WTC11 (cell line): ENCODE results near the gene CELSR1. TPM values are rescaled to one million over a fixed set of nuclear protein-coding genes. Genes with fewer than 3 reads are reported as not detected.

Experiments
- ATAC-seq: fragments of 200-7000 bp; cut with Tn5 transposase; 2 replicates; pipeline ENCODE4 v1.10.0; 2021; ENCODE audit warnings: mild to moderate bottlenecking, moderate library complexity
- CTCF ChIA-PET: fragments of 300-600 bp; sonication (Branson Sonifier 250); formaldehyde crosslinking; loops from one replicate; lab custom pipeline; 2021; ENCODE audit warnings: antibody characterized with exemption; lab: Charles Lee
- POLR2A ChIA-PET: fragments of 350-600 bp; sonication (Branson Sonifier 250); formaldehyde crosslinking; loops from one replicate; lab custom pipeline; 2021; ENCODE audit warnings: antibody characterized with exemption; lab: Charles Lee
- DNase-seq: peaks from one replicate; pipeline ENCODE4 v3.0.0; 2021; ENCODE audit warnings: low spot score
- H3K27ac Mint-ChIP-seq: 2 replicates; pipeline ENCODE4 v1.8.0; 2021; ENCODE audit warnings: mixed read lengths
- H3K27me3 Mint-ChIP-seq: 2 replicates; pipeline ENCODE4 v1.8.0; 2021; ENCODE audit warnings: low read depth, mild to moderate bottlenecking, moderate library complexity, mixed read lengths
- H3K36me3 Mint-ChIP-seq: 2 replicates; pipeline ENCODE4 v1.8.0; 2021; ENCODE audit warnings: mixed read lengths
- H3K4me1 Mint-ChIP-seq: 2 replicates; pipeline ENCODE4 v1.8.0; 2022; ENCODE audit warnings: mixed read lengths
- H3K4me3 Mint-ChIP-seq: 2 replicates; pipeline ENCODE4 v1.8.0; 2021; ENCODE audit warnings: mild to moderate bottlenecking, moderate library complexity, mixed read lengths
- H3K9me3 Mint-ChIP-seq: 2 replicates; pipeline ENCODE4 v1.8.0; 2021; ENCODE audit warnings: mixed read lengths
- JUN ChIP-seq: sonication (generic); formaldehyde crosslinking; IDR thresholded peaks from 2 replicates; pipeline ENCODE4 v1.8.0; 2023; ENCODE audit warnings: mild to moderate bottlenecking, missing genetic modification reagents
- KAT7 ChIP-seq: sonication (generic); formaldehyde crosslinking; IDR thresholded peaks from 2 replicates; pipeline ENCODE4 v1.8.1; 2023; ENCODE audit warnings: missing genetic modification reagents, mild to moderate bottlenecking, borderline replicate concordance
- OVOL2 ChIP-seq: fragments of 250-450 bp; sonication (Bioruptor Pico); IDR thresholded peaks from 2 replicates; pipeline ENCODE4 v1.9.0; 2021; ENCODE audit warnings: mild to moderate bottlenecking, borderline replicate concordance
- SOX15 ChIP-seq: fragments of 250-450 bp; sonication (Bioruptor Pico); IDR thresholded peaks from 2 replicates; pipeline ENCODE4 v1.9.0; 2021; ENCODE audit warnings: mild to moderate bottlenecking
- SP1 ChIP-seq: sonication (generic); formaldehyde crosslinking; conservative IDR thresholded peaks from 2 replicates; pipeline ENCODE4 v1.8.1; 2022; ENCODE audit warnings: missing genetic modification reagents
- TCF7 ChIP-seq: sonication (generic); formaldehyde crosslinking; IDR thresholded peaks from 2 replicates; pipeline ENCODE4 v1.8.0; 2022; ENCODE audit warnings: mild to moderate bottlenecking, low read depth, missing genetic modification reagents, moderate library complexity
- TEAD4 ChIP-seq: sonication (generic); formaldehyde crosslinking; IDR thresholded peaks from 2 replicates; pipeline ENCODE4 v1.8.0; 2022; ENCODE audit warnings: mild to moderate bottlenecking, missing genetic modification reagents
- TP53 ChIP-seq: sonication (generic); formaldehyde crosslinking; IDR thresholded peaks from 2 replicates; pipeline ENCODE4 v1.8.1; 2023; ENCODE audit warnings: mild to moderate bottlenecking, missing genetic modification reagents
- ZNF121 ChIP-seq: sonication (generic); formaldehyde crosslinking; IDR thresholded peaks from 2 replicates; pipeline ENCODE4 v1.8.0; 2023; ENCODE audit warnings: missing genetic modification reagents
- ZNF317 ChIP-seq: sonication (generic); formaldehyde crosslinking; IDR thresholded peaks from 2 replicates; pipeline ENCODE4 v1.8.1; 2023; ENCODE audit warnings: low read depth, mild to moderate bottlenecking, moderate library complexity, missing genetic modification reagents, borderline replicate concordance
- ZNF396 ChIP-seq: fragments of 250-450 bp; sonication (Bioruptor Pico); IDR thresholded peaks from 2 replicates; pipeline ENCODE4 v1.8.0; 2021; ENCODE audit warnings: mild to moderate bottlenecking, moderate library complexity, borderline replicate concordance
- ZNF423 ChIP-seq: fragments of 250-450 bp; sonication (Bioruptor Pico); IDR thresholded peaks from 2 replicates; pipeline ENCODE4 v2.1.2; 2022; ENCODE audit warnings: mild to moderate bottlenecking, moderate library complexity
- total RNA-seq: library from RNA; stranded (reverse); gene quantifications from 3 replicates; pipeline ENCODE4 v1.2.3, GENCODE V29; 2021
- TF ChIP-seq, protein P1 (sequence below): sonication (generic); formaldehyde crosslinking; IDR thresholded peaks from 2 replicates; pipeline ENCODE4 v1.8.0; 2022; ENCODE audit warnings: missing genetic modification reagents
- TF ChIP-seq, protein P2 (sequence below): fragments of 250-450 bp; sonication (Bioruptor Pico); IDR thresholded peaks from 2 replicates; pipeline ENCODE4 v1.9.0; 2021; ENCODE audit warnings: moderate library complexity, mild to moderate bottlenecking, inconsistent platforms, borderline replicate concordance
- TF ChIP-seq, protein P3 (sequence below): fragments of 250-450 bp; sonication (Bioruptor Pico); IDR thresholded peaks from 2 replicates; pipeline ENCODE4 v1.9.0; 2021; ENCODE audit warnings: mild to moderate bottlenecking
- TF ChIP-seq, protein P4 (sequence below): sonication (generic); formaldehyde crosslinking; IDR thresholded peaks from 2 replicates; pipeline ENCODE4 v1.8.1; 2022; ENCODE audit warnings: missing genetic modification reagents, borderline replicate concordance
- TF ChIP-seq, protein P5 (sequence below): sonication (generic); formaldehyde crosslinking; IDR thresholded peaks from 2 replicates; pipeline ENCODE4 v1.8.1; 2023; ENCODE audit warnings: mild to moderate bottlenecking, missing genetic modification reagents, borderline replicate concordance
- TF ChIP-seq, protein P6 (sequence below): sonication (generic); formaldehyde crosslinking; IDR thresholded peaks from 2 replicates; pipeline ENCODE4 v1.8.0; 2022; ENCODE audit warnings: mild to moderate bottlenecking, missing genetic modification reagents

The CELSR1 gene
- total RNA-seq, 1 experiment from 2014 or later, result 16.8 TPM

DNA sequence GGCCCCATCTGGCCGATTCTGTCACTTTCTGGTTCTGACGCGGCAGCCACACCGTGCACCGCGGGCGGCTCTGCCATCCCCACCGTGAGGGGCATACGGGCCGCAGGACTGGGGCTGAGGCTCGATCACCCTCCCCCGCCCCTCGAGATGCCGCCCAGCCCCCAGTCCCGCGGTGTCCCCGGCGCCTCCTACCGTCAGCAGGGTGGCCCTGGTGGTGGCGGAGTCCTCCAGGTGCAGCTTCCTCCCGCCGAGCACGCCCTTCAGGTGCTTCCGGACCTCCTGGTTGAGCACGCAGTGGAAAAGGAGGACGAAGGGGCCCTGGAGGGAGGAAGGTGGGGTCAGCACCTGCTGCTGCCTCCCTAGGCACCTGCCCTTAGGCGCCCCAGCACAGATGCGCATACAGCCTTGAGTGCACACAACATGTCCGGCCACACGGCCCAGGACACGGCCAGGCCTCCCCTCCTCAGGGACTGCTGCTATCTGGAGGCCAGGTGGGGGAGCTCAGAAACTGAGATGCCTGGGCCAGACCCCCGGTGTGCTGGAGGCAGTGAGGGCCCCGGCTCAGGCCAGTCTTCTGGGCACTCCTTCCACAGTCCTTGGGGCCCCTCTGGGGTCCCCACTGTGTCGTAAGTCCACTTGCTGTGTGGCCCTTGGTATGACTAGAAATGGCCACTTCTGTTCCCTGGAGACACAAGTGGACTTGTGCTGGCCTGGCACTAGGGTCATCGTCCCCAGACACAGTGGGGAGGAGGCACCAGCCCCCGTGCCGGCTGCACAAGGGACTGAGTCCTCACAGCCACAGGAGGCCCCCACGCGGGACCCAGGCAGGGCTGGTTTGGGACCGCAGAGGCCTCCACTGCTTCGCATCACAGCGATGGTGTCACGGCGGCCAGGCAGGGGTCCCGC lies 170.4 kb downstream of the CELSR1 start:
- CTCF ChIA-PET, result interaction anchor here (0.5 to 4.4 kb wide), 83 partner anchors 8 to 436 kb away, joined by 3 to 156 read pairs (median 6); partner anchors contain the start of genes CELSR1, GTSE1, TRMU and TTC38
- Mint-ChIP-seq H3K27ac (no peak overlapping the region), H3K9me3 (no peaks in the 10 kb centered on the region), H3K36me3 (no peaks in the 10 kb centered on the region), H3K4me1 (peaks cover 6% of the 10 kb centered on the region; the same call in 1 of the 2 replicates), H3K4me3 (no peak overlapping the region), H3K27me3 (no peaks in the 10 kb centered on the region)
- DNase-seq, result no peak
- POLR2A ChIA-PET, result interaction anchor here (1.0 to 1.4 kb wide), 2 partner anchors 11 to 170 kb away, joined by 3 to 4 read pairs; no protein-coding TSS in a partner anchor
- no peak for ATAC-seq
- TF ChIP-seq TEAD4 (CRISPR knock-in tag) (no peak), ZNF423 (0 out of 2 replicates have a peak, but pooled peaks have one; percentile 3), ZNF121 (CRISPR knock-in tag) (no peak), ZNF396 (CRISPR knock-in tag) (no peak)
- TF ChIP-seq, protein P1, sequence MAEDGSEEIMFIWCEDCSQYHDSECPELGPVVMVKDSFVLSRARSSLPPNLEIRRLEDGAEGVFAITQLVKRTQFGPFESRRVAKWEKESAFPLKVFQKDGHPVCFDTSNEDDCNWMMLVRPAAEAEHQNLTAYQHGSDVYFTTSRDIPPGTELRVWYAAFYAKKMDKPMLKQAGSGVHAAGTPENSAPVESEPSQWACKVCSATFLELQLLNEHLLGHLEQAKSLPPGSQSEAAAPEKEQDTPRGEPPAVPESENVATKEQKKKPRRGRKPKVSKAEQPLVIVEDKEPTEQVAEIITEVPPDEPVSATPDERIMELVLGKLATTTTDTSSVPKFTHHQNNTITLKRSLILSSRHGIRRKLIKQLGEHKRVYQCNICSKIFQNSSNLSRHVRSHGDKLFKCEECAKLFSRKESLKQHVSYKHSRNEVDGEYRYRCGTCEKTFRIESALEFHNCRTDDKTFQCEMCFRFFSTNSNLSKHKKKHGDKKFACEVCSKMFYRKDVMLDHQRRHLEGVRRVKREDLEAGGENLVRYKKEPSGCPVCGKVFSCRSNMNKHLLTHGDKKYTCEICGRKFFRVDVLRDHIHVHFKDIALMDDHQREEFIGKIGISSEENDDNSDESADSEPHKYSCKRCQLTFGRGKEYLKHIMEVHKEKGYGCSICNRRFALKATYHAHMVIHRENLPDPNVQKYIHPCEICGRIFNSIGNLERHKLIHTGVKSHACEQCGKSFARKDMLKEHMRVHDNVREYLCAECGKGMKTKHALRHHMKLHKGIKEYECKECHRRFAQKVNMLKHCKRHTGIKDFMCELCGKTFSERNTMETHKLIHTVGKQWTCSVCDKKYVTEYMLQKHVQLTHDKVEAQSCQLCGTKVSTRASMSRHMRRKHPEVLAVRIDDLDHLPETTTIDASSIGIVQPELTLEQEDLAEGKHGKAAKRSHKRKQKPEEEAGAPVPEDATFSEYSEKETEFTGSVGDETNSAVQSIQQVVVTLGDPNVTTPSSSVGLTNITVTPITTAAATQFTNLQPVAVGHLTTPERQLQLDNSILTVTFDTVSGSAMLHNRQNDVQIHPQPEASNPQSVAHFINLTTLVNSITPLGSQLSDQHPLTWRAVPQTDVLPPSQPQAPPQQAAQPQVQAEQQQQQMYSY (CRISPR knock-in tag), result no peak

DNA sequence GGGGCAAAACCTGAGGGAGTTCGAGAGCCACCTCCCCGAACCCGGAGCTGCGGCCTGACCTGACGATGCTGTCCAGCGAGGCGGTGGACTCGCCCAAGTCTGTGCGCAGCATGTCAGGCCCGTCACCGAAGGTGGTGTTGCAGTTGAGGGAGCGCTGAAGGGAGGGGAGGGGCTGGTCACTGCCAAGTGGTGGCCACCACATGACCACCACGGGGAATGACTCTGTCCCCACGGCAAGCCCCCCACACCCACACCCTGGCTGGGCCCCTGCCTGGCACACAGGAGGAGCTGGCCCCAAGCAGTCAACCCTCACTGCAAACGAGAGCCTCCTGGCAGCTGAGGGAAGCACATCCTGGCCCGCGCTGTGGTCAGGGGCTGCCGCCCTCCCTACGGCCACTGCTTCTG lies 171.1 kb downstream of the CELSR1 start:
- no peaks in the 10 kb centered on the region for H3K27me3 Mint-ChIP-seq
- ATAC-seq, result no peak
- ChIA-PET CTCF (interaction anchor here (0.6 to 4.4 kb wide), 8 partner anchors 10 to 196 kb away, joined by 3 to 156 read pairs (median 42); partner anchors contain the start of gene CELSR1), POLR2A (no interaction called here)
- no peaks in the 10 kb centered on the region for H3K9me3 Mint-ChIP-seq
- H3K4me1 Mint-ChIP-seq, result peaks cover 6% of the 10 kb centered on the region; the same call in 1 of the 2 replicates
- no peak for DNase-seq
- TF ChIP-seq TCF7 (CRISPR knock-in tag) (no peak), KAT7 (CRISPR knock-in tag) (no peak), SOX15 (CRISPR knock-in tag) (no peak), ZNF396 (CRISPR knock-in tag) (no peak), ZNF423 (no peak), SP1 (CRISPR knock-in tag) (no peak), JUN (CRISPR knock-in tag) (no peak), ZNF317 (CRISPR knock-in tag) (no peak), TP53 (CRISPR knock-in tag) (no peak), OVOL2 (CRISPR knock-in tag) (no peak)
- TF ChIP-seq, protein P2, sequence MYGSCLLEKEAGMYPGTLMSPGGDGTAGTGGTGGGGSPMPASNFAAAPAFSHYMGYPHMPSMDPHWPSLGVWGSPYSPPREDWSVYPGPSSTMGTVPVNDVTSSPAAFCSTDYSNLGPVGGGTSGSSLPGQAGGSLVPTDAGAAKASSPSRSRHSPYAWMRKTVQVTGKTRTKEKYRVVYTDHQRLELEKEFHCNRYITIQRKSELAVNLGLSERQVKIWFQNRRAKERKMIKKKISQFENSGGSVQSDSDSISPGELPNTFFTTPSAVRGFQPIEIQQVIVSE (CRISPR knock-in tag), result no peak
- TF ChIP-seq, protein P3, sequence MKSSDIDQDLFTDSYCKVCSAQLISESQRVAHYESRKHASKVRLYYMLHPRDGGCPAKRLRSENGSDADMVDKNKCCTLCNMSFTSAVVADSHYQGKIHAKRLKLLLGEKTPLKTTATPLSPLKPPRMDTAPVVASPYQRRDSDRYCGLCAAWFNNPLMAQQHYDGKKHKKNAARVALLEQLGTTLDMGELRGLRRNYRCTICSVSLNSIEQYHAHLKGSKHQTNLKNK (CRISPR knock-in tag), result no peak
- TF ChIP-seq, protein P4, sequence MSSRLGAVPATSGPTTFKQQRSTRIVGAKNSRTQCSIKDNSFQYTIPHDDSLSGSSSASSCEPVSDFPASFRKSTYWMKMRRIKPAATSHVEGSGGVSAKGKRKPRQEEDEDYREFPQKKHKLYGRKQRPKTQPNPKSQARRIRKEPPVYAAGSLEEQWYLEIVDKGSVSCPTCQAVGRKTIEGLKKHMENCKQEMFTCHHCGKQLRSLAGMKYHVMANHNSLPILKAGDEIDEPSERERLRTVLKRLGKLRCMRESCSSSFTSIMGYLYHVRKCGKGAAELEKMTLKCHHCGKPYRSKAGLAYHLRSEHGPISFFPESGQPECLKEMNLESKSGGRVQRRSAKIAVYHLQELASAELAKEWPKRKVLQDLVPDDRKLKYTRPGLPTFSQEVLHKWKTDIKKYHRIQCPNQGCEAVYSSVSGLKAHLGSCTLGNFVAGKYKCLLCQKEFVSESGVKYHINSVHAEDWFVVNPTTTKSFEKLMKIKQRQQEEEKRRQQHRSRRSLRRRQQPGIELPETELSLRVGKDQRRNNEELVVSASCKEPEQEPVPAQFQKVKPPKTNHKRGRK (CRISPR knock-in tag), result no peak
- TF ChIP-seq, protein P5, sequence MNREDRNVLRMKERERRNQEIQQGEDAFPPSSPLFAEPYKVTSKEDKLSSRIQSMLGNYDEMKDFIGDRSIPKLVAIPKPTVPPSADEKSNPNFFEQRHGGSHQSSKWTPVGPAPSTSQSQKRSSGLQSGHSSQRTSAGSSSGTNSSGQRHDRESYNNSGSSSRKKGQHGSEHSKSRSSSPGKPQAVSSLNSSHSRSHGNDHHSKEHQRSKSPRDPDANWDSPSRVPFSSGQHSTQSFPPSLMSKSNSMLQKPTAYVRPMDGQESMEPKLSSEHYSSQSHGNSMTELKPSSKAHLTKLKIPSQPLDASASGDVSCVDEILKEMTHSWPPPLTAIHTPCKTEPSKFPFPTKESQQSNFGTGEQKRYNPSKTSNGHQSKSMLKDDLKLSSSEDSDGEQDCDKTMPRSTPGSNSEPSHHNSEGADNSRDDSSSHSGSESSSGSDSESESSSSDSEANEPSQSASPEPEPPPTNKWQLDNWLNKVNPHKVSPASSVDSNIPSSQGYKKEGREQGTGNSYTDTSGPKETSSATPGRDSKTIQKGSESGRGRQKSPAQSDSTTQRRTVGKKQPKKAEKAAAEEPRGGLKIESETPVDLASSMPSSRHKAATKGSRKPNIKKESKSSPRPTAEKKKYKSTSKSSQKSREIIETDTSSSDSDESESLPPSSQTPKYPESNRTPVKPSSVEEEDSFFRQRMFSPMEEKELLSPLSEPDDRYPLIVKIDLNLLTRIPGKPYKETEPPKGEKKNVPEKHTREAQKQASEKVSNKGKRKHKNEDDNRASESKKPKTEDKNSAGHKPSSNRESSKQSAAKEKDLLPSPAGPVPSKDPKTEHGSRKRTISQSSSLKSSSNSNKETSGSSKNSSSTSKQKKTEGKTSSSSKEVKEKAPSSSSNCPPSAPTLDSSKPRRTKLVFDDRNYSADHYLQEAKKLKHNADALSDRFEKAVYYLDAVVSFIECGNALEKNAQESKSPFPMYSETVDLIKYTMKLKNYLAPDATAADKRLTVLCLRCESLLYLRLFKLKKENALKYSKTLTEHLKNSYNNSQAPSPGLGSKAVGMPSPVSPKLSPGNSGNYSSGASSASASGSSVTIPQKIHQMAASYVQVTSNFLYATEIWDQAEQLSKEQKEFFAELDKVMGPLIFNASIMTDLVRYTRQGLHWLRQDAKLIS (CRISPR knock-in tag), result no peak
- TF ChIP-seq, protein P6, sequence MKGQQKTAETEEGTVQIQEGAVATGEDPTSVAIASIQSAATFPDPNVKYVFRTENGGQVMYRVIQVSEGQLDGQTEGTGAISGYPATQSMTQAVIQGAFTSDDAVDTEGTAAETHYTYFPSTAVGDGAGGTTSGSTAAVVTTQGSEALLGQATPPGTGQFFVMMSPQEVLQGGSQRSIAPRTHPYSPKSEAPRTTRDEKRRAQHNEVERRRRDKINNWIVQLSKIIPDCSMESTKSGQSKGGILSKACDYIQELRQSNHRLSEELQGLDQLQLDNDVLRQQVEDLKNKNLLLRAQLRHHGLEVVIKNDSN (CRISPR knock-in tag), result no peak
- peaks cover 2% of the 10 kb centered on the region for H3K36me3 Mint-ChIP-seq
- H3K27ac Mint-ChIP-seq, result no peak overlapping the region
- no peak overlapping the region for H3K4me3 Mint-ChIP-seq
